Thyroid gland (tissue), 4 donors: ENCODE results near the gene GUCA2A. TPM values are rescaled to one million over a fixed set of nuclear protein-coding genes. Genes with fewer than 3 reads are reported as not detected.
A peak's percentile ranks its signal among the peaks of the same experiment; 100 is the strongest.

Source experiments
- DNase-seq, 2 donors: peaks; one replicate each; pipeline ENCODE4 v3.0.0-alpha.2; 2019
- H3K27ac ChIP-seq, 3 donors: fragments of 200-600 bp; sonication (generic); 1 replicate in 2 of 3; 2 replicates in 1 of 3; pipeline ENCODE4 v1.5.1; 2016 to 2019; ENCODE audit warnings: mild to moderate bottlenecking in 1 of 3, moderate library complexity in 1 of 3
- H3K27me3 ChIP-seq: fragments of 200-600 bp; sonication (generic); one replicate; pipeline ENCODE4 v1.5.1; 2019
- H3K36me3 ChIP-seq, 2 donors: fragments of 200-600 bp; sonication (generic); one replicate each; pipeline ENCODE4 v1.5.1; 2016 to 2019
- H3K4me1 ChIP-seq, 2 donors: fragments of 200-600 bp; sonication (generic); one replicate each; pipeline ENCODE4 v1.5.1; 2017 to 2019
- H3K4me3 ChIP-seq, 3 donors: fragments of 200-600 bp; sonication (generic); replicated peaks in 1 of 3; 1 replicate in 2 of 3; 2 replicates in 1 of 3; pipeline ENCODE4 v1.5.1; 2016; ENCODE audit warnings: mild to moderate bottlenecking in 1 of 3
- H3K9me3 ChIP-seq: fragments of 200-600 bp; sonication (generic); one replicate; pipeline ENCODE4 v1.5.1; 2017
- POLR2A ChIP-seq, 2 donors: fragments of 450-650 bp; IDR thresholded peaks; one replicate each; pipeline ENCODE4 v1.6.1; 2017; ENCODE audit warnings: antibody characterized with exemption in 2 of 2, mild to moderate bottlenecking in 2 of 2, moderate library complexity in 1 of 2
- WGBS, 2 donors: methylation state at CpG; one replicate each; pipeline ENCODE4 v1.1.5; 2017; 5-methylcytosine and 5-hydroxymethylcytosine counted together
- intact Hi-C: fragments of 100-400 bp; cut with DNase I; formaldehyde crosslinking; loops from one replicate; pipeline ENCODE4 v1.15.1; 2023
- total RNA-seq, 4 donors: library from RNA; depleted of rRNA; stranded (reverse); fragments of >200 nt; gene quantifications; one replicate each; pipeline ENCODE4 v1.2.3, GENCODE V29; 2016
- TF ChIP-seq, protein P1 (sequence below), 6 experiments: fragments of 200-600 bp in 3 of 6; fragments of 450-650 bp in 3 of 6; sonication (generic) in 3 of 6; IDR thresholded peaks; one replicate each; pipeline ENCODE4 v1.5.1; 2016 to 2019; ENCODE audit warnings: antibody characterized with exemption in 6 of 6, mild to moderate bottlenecking in 2 of 6, inconsistent platforms in 1 of 6, moderate library complexity in 1 of 6

The GUCA2A gene
- total RNA-seq, 4 donors from 2014 or later, result not detected

DNA sequence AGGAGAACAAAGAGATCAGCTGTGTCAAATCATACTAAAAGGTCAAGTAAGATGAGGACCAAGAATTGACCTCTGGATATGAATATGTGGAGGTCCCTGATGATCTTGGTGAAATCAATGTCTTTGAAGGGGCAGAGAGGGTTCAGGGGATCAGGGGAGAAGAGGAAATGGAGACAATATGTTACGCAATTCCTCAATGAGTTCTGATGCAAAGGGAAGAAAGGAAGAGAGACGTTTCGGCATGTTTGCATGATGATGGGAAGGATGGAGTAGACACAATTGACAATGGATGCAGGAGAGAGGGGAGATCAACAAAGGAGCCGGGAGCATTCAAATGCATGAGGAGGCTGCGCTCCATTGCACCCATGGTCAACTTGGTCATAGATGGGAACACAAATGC, 47.3 kb downstream of the GUCA2A start:
- TF ChIP-seq, protein P1, sequence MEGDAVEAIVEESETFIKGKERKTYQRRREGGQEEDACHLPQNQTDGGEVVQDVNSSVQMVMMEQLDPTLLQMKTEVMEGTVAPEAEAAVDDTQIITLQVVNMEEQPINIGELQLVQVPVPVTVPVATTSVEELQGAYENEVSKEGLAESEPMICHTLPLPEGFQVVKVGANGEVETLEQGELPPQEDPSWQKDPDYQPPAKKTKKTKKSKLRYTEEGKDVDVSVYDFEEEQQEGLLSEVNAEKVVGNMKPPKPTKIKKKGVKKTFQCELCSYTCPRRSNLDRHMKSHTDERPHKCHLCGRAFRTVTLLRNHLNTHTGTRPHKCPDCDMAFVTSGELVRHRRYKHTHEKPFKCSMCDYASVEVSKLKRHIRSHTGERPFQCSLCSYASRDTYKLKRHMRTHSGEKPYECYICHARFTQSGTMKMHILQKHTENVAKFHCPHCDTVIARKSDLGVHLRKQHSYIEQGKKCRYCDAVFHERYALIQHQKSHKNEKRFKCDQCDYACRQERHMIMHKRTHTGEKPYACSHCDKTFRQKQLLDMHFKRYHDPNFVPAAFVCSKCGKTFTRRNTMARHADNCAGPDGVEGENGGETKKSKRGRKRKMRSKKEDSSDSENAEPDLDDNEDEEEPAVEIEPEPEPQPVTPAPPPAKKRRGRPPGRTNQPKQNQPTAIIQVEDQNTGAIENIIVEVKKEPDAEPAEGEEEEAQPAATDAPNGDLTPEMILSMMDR (IDR thresholded peaks at IDR 0.05), result no peak
- H3K27ac ChIP-seq, result no peak overlapping the region
- H3K4me1 ChIP-seq, result peaks cover 0 to 11% of the 10 kb centered on the region in 2 donors
- no peak for DNase-seq
- H3K4me3 ChIP-seq, result no peak overlapping the region
- intact Hi-C loops, result no loop called here
- H3K27me3 ChIP-seq, result no peaks in the 10 kb centered on the region
- H3K9me3 ChIP-seq, result no peaks in the 10 kb centered on the region
- 90 to 91% methylated on average over 5 of the region's 5 CpGs for WGBS, 2 donors
- no peaks in the 10 kb centered on the region for H3K36me3 ChIP-seq

DNA sequence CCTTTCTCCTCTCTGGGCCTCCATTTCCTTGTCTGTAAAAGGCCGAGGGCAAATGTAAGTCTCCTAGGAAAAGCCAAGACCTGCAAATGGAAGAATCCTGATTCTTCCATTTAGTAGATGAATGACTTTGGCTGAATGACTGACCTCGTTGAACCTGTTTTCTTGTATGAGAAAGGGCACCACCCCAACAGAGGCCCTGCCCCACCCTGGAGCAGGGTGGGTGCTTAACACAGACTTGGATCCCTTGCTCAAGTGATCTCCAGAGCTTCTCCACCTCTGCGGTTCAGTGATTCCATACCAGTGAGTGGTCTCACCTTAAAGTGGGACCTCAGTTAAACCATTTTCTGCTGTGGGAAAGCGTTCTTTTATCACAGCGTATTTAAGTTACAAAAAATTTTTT, 50.3 kb downstream of the GUCA2A start:
- no peaks in the 10 kb centered on the region for H3K36me3 ChIP-seq
- peak overlapping the region in 1 of 3 donors; percentile 17 for H3K27ac ChIP-seq
- no peak overlapping the region for H3K4me3 ChIP-seq
- intact Hi-C loops, result no loop called here
- no peaks in the 10 kb centered on the region for H3K9me3 ChIP-seq
- no peaks in the 10 kb centered on the region for H3K27me3 ChIP-seq
- peak in 1 of 2 donors; percentile 11 for DNase-seq
- peaks cover 0 to 11% of the 10 kb centered on the region in 2 donors for H3K4me1 ChIP-seq
- TF ChIP-seq, protein P1 (IDR thresholded peaks at IDR 0.05), result no peak
- no peak for TF ChIP-seq POLR2A (IDR thresholded peaks at IDR 0.05)
- WGBS, 2 donors, result 54 to 56% methylated on average over 5 of the region's 5 CpGs

Other genes starting within 250 kb of the GUCA2A start
- gene HIVEP3, start 245.8 kb downstream of the GUCA2A start, total RNA-seq, result 10 to 100 TPM in 3 of 4 donors, 1 to 10 TPM in 1; 9.7 to 13.5 (median 12.5) TPM
- not detected for gene GUCA2B, start 11.3 kb downstream of the GUCA2A start, total RNA-seq
- 10 to 100 TPM; 55.4 to 87.5 (median 81.0) TPM for gene FOXJ3, start 170.5 kb upstream of the GUCA2A start, total RNA-seq
- gene RIMKLA, start 216.0 kb upstream of the GUCA2A start, total RNA-seq, result 1 to 10 TPM in 3 of 4 donors, under 1 TPM in 1; 0.67 to 2.6 (median 2.2) TPM